ENCODE data around the gene BCL7B.
A peak's percentile ranks its signal among the peaks of the same experiment; 100 is the strongest.
"Not testable (repeated sequence)": the region's sequence is repeated elsewhere in the genome, so short reads cannot be mapped to it uniquely, and the experiment has no call there.

Gene BCL7B

GRCh38 chr7:73570977-73571376 lies 13.5 kb upstream of the BCL7B start:
- no peak for DNase-seq

GRCh38 chr7:73570521-73570920 lies 13.0 kb upstream of the BCL7B start:
- DNase-seq = no peak

GRCh38 chr7:73569042-73569608 lies 11.6 kb upstream of the BCL7B start:
- no peak for DNase-seq

GRCh38 chr7:73567846-73568685 lies 10.6 kb upstream of the BCL7B start:
- no peak for DNase-seq

- DNase-seq = no peak
Observed at GRCh38 chr7:73567140-73567539, 9.7 kb upstream of the BCL7B start.

GRCh38 chr7:73566431-73566830 lies 8.9 kb upstream of the BCL7B start:
- not testable (repeated sequence) for DNase-seq

- no peak for DNase-seq
Observed at GRCh38 chr7:73565675-73566340, 8.3 kb upstream of the BCL7B start.

GRCh38 chr7:73560109-73560835 lies 2.8 kb upstream of the BCL7B start:
- DNase-seq = no peak

- DNase-seq = peak; percentile 92
Observed at GRCh38 chr7:73557108-73557396, 438 bp downstream of the BCL7B start.

GRCh38 chr7:73556208-73557107 lies 1.0 kb downstream of the BCL7B start:
- no peak for DNase-seq

GRCh38 chr7:73555411-73555982 lies 2.0 kb downstream of the BCL7B start:
- DNase-seq = no peak

- not testable (repeated sequence) for DNase-seq
Observed at GRCh38 chr7:73550093-73550492, 7.4 kb downstream of the BCL7B start.

GRCh38 chr7:73549176-73549575 lies 8.3 kb downstream of the BCL7B start:
- DNase-seq = no peak

- DNase-seq = no peak
Observed at GRCh38 chr7:73547841-73548240, 9.6 kb downstream of the BCL7B start.

- no peak for DNase-seq
Observed at GRCh38 chr7:73544678-73545077, 12.8 kb downstream of the BCL7B start.

GRCh38 chr7:73541722-73542121 lies 15.8 kb downstream of the BCL7B start:
- DNase-seq = no peak

GRCh38 chr7:73539709-73540108 lies 17.8 kb downstream of the BCL7B start:
- no peak for DNase-seq

GRCh38 chr7:73538510-73538909 lies 19.0 kb downstream of the BCL7B start:
- not testable (repeated sequence) for DNase-seq

- DNase-seq = no peak
Observed at GRCh38 chr7:73537051-73537450, 20.4 kb downstream of the BCL7B start.

- DNase-seq = no peak
Observed at GRCh38 chr7:73536479-73536878, 21.0 kb downstream of the BCL7B start.

- not testable (repeated sequence) for DNase-seq
Observed at GRCh38 chr7:73535918-73536317, 21.6 kb downstream of the BCL7B start.

- DNase-seq = no peak
Observed at GRCh38 chr7:73533742-73534141, 23.7 kb downstream of the BCL7B start.

Measured in NCI-H2227 treated with DMSO at 0.1 percent for 48 hours (cell line).